H1 (cell line): ENCODE data around the gene GRIK1. TPM values are rescaled to one million over a fixed set of nuclear protein-coding genes. Genes with fewer than 3 reads are reported as not detected.

Source experiments
- BACH1 ChIP-seq: IDR thresholded peaks from 2 replicates; pipeline ENCODE4 v1.6.1; 2012; ENCODE audit warnings: low read length, improper control_type of control experiment
- CBX5 ChIP-seq: fragments of 300-800, 300-1000 bp; sonication (generic); IDR thresholded peaks from 2 replicates; pipeline ENCODE4 v1.7.1; 2016; ENCODE audit warnings: antibody characterized with exemption, low read length, low read depth
- CTBP2 ChIP-seq: IDR thresholded peaks from 2 replicates; pipeline ENCODE4 v1.7.0; 2011; ENCODE audit warnings: borderline replicate concordance, mild to moderate bottlenecking, moderate library complexity, mixed read lengths, low read length; ENCODE audit not compliant: insufficient read depth, insufficient read length
- MAFK ChIP-seq: IDR thresholded peaks from 2 replicates; pipeline ENCODE4 v1.6.1; 2012; ENCODE audit warnings: low read depth, mild to moderate bottlenecking, improper control_type of control experiment, low read length
- NRF1 ChIP-seq: IDR thresholded peaks from 2 replicates; pipeline ENCODE4 v1.6.1; 2011; ENCODE audit warnings: mild to moderate bottlenecking, low read depth, low read length, improper control_type of control experiment
- RXRA ChIP-seq: IDR thresholded peaks from 2 replicates; pipeline ENCODE4 v1.6.1; 2011; ENCODE audit warnings: low read depth, mild to moderate bottlenecking, low read length, moderate library complexity; ENCODE audit not compliant: insufficient read depth
- SAP30 ChIP-seq: fragments of 300-600 bp; sonication (generic); IDR thresholded peaks from 2 replicates; pipeline ENCODE4 v1.7.1; 2012; ENCODE audit warnings: low read length, moderate library complexity, mild to moderate bottlenecking, inconsistent platforms; ENCODE audit not compliant: insufficient read depth, insufficient replicate concordance
- TCF12 ChIP-seq: IDR thresholded peaks from 2 replicates; pipeline ENCODE4 v1.6.1; 2011; ENCODE audit warnings: low read depth, mild to moderate bottlenecking, low read length
- polyA plus RNA-seq, 7 experiments: library from polyadenylated mRNA; depleted of rRNA in 3 of 7; stranded (reverse) in 5 of 7; unstranded in 2 of 7; fragments of >200 nt in 5 of 7; fragments of 200-250 nt in 2 of 7; gene quantifications; 1 replicate in 5 of 7; 2 replicates in 1 of 7; 4 replicates in 1 of 7; pipeline versions ENCODE4 v1.2.1 to v1.2.3, GENCODE V29; 2011 to 2013; ENCODE audit warnings: missing spikeins in 2 of 7, mixed read lengths in 2 of 7
- total RNA-seq: library from RNA; stranded (reverse); fragmentation: NEBNext Ultra II Directional; extraction: Animal tissue kit (Norgen Biotek cat#: 25700); gene quantifications from 2 replicates; pipeline ENCODE4 v1.2.1, GENCODE V29; 2021
- TF ChIP-seq, protein P1 (sequence below): fragments of 300-600 bp; sonication (generic); IDR thresholded peaks from 2 replicates; pipeline ENCODE4 v1.7.1; 2012; ENCODE audit warnings: low read length, moderate library complexity, mild to moderate bottlenecking, inconsistent platforms; ENCODE audit not compliant: insufficient replicate concordance
- TF ChIP-seq, protein P2 (sequence below): IDR thresholded peaks from 2 replicates; pipeline ENCODE4 v1.6.1; 2012; ENCODE audit warnings: low read length, inconsistent platforms

GRIK1 gene
- total and polyA plus RNA-seq, 2 of the 8 experiments (the other 6 are each of a cell fraction or from before 2014, with no cell fraction given) = 0.11 to 0.32 TPM

- TF ChIP-seq, protein P1, sequence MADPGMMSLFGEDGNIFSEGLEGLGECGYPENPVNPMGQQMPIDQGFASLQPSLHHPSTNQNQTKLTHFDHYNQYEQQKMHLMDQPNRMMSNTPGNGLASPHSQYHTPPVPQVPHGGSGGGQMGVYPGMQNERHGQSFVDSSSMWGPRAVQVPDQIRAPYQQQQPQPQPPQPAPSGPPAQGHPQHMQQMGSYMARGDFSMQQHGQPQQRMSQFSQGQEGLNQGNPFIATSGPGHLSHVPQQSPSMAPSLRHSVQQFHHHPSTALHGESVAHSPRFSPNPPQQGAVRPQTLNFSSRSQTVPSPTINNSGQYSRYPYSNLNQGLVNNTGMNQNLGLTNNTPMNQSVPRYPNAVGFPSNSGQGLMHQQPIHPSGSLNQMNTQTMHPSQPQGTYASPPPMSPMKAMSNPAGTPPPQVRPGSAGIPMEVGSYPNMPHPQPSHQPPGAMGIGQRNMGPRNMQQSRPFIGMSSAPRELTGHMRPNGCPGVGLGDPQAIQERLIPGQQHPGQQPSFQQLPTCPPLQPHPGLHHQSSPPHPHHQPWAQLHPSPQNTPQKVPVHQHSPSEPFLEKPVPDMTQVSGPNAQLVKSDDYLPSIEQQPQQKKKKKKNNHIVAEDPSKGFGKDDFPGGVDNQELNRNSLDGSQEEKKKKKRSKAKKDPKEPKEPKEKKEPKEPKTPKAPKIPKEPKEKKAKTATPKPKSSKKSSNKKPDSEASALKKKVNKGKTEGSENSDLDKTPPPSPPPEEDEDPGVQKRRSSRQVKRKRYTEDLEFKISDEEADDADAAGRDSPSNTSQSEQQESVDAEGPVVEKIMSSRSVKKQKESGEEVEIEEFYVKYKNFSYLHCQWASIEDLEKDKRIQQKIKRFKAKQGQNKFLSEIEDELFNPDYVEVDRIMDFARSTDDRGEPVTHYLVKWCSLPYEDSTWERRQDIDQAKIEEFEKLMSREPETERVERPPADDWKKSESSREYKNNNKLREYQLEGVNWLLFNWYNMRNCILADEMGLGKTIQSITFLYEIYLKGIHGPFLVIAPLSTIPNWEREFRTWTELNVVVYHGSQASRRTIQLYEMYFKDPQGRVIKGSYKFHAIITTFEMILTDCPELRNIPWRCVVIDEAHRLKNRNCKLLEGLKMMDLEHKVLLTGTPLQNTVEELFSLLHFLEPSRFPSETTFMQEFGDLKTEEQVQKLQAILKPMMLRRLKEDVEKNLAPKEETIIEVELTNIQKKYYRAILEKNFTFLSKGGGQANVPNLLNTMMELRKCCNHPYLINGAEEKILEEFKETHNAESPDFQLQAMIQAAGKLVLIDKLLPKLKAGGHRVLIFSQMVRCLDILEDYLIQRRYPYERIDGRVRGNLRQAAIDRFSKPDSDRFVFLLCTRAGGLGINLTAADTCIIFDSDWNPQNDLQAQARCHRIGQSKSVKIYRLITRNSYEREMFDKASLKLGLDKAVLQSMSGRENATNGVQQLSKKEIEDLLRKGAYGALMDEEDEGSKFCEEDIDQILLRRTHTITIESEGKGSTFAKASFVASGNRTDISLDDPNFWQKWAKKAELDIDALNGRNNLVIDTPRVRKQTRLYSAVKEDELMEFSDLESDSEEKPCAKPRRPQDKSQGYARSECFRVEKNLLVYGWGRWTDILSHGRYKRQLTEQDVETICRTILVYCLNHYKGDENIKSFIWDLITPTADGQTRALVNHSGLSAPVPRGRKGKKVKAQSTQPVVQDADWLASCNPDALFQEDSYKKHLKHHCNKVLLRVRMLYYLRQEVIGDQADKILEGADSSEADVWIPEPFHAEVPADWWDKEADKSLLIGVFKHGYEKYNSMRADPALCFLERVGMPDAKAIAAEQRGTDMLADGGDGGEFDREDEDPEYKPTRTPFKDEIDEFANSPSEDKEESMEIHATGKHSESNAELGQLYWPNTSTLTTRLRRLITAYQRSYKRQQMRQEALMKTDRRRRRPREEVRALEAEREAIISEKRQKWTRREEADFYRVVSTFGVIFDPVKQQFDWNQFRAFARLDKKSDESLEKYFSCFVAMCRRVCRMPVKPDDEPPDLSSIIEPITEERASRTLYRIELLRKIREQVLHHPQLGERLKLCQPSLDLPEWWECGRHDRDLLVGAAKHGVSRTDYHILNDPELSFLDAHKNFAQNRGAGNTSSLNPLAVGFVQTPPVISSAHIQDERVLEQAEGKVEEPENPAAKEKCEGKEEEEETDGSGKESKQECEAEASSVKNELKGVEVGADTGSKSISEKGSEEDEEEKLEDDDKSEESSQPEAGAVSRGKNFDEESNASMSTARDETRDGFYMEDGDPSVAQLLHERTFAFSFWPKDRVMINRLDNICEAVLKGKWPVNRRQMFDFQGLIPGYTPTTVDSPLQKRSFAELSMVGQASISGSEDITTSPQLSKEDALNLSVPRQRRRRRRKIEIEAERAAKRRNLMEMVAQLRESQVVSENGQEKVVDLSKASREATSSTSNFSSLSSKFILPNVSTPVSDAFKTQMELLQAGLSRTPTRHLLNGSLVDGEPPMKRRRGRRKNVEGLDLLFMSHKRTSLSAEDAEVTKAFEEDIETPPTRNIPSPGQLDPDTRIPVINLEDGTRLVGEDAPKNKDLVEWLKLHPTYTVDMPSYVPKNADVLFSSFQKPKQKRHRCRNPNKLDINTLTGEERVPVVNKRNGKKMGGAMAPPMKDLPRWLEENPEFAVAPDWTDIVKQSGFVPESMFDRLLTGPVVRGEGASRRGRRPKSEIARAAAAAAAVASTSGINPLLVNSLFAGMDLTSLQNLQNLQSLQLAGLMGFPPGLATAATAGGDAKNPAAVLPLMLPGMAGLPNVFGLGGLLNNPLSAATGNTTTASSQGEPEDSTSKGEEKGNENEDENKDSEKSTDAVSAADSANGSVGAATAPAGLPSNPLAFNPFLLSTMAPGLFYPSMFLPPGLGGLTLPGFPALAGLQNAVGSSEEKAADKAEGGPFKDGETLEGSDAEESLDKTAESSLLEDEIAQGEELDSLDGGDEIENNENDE = no peak
- TF ChIP-seq TCF12 = no peak
- TF ChIP-seq RXRA = no peak
- no peak for TF ChIP-seq CBX5
- no peak for TF ChIP-seq SAP30
- TF ChIP-seq, protein P2, sequence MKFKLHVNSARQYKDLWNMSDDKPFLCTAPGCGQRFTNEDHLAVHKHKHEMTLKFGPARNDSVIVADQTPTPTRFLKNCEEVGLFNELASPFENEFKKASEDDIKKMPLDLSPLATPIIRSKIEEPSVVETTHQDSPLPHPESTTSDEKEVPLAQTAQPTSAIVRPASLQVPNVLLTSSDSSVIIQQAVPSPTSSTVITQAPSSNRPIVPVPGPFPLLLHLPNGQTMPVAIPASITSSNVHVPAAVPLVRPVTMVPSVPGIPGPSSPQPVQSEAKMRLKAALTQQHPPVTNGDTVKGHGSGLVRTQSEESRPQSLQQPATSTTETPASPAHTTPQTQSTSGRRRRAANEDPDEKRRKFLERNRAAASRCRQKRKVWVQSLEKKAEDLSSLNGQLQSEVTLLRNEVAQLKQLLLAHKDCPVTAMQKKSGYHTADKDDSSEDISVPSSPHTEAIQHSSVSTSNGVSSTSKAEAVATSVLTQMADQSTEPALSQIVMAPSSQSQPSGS = no peak
- TF ChIP-seq NRF1 = no peak
- no peak for TF ChIP-seq CTBP2
- no peak for TF ChIP-seq MAFK
- TF ChIP-seq BACH1 = no peak
- TF ChIP-seq, all 59 proteins: peak for 0
Measured at GRCh38 chr21:29643289-29643688, 296.5 kb downstream of the GRIK1 start (continued).
